HepG2 (cell line): Measurements from ENCODE around the gene CD300A. TPM values are rescaled to one million over a fixed set of nuclear protein-coding genes. Genes with fewer than 3 reads are reported as not detected.

Experiments
- CAMTA2 ChIP-seq: sonication (generic); formaldehyde crosslinking; IDR thresholded peaks from 2 replicates; pipeline ENCODE4 v1.4.0; 2020; ENCODE audit warnings: mild to moderate bottlenecking, missing genetic modification reagents, borderline replicate concordance
- ELK4 ChIP-seq: sonication (generic); formaldehyde crosslinking; IDR thresholded peaks from 2 replicates; pipeline ENCODE4 v1.9.0; 2021; ENCODE audit warnings: missing genetic modification reagents, borderline replicate concordance
- MEF2D ChIP-seq: sonication (generic); formaldehyde crosslinking; IDR thresholded peaks from 2 replicates; pipeline ENCODE4 v1.5.1; 2020; ENCODE audit warnings: mild to moderate bottlenecking, missing genetic modification reagents
- NCOA2 ChIP-seq: sonication (generic); formaldehyde crosslinking; IDR thresholded peaks from 2 replicates; pipeline ENCODE4 v1.8.0; 2022; ENCODE audit warnings: inconsistent platforms
- PITX1 ChIP-seq: sonication (generic); formaldehyde crosslinking; IDR thresholded peaks from 2 replicates; pipeline ENCODE4 v1.5.1; 2020; ENCODE audit warnings: mild to moderate bottlenecking, missing genetic modification reagents
- REL ChIP-seq: sonication (generic); formaldehyde crosslinking; conservative IDR thresholded peaks from 2 replicates; pipeline ENCODE4 v1.8.0; 2022; ENCODE audit warnings: mild to moderate bottlenecking, missing genetic modification reagents, moderate library complexity
- SMARCC2 ChIP-seq: fragments of 450-650 bp; IDR thresholded peaks from 2 replicates; pipeline ENCODE4 v1.6.1; 2017; ENCODE audit warnings: antibody characterized with exemption, mild to moderate bottlenecking
- ZBTB4 ChIP-seq: sonication (generic); formaldehyde crosslinking; IDR thresholded peaks from 2 replicates; pipeline ENCODE4 v1.4.0; 2020; ENCODE audit warnings: missing genetic modification reagents, mild to moderate bottlenecking, borderline replicate concordance
- ZNF562 ChIP-seq: sonication (generic); formaldehyde crosslinking; IDR thresholded peaks from 2 replicates; pipeline ENCODE4 v1.8.0; 2022; ENCODE audit warnings: missing genetic modification reagents, borderline replicate concordance
- ZNF597 ChIP-seq: sonication (generic); formaldehyde crosslinking; IDR thresholded peaks from 2 replicates; pipeline ENCODE4 v1.5.0; 2020; ENCODE audit warnings: missing genetic modification reagents
- polyA plus RNA-seq, 8 experiments: library from polyadenylated mRNA; depleted of rRNA in 3 of 8; stranded (reverse) in 7 of 8; unstranded in 1 of 8; fragments of >200 nt; fragmentation: Illumina TruSeq in 4 of 8; extraction: Trizol in 4 of 8; gene quantifications; 2 replicates each; pipeline versions ENCODE4 v1.2.1 to v1.2.3, GENCODE V29; 2011 to 2016; ENCODE audit warnings: low read depth in 4 of 8, missing spikeins in 1 of 8, mixed read lengths in 1 of 8; ENCODE audit not compliant: insufficient read depth in 1 of 8
- total RNA-seq, 5 experiments: library from RNA; depleted of rRNA; stranded (reverse); fragments of >200 nt; fragmentation: Illumina TruSeq; extraction: Trizol; gene quantifications; 2 replicates each; pipeline ENCODE4 v1.2.3, GENCODE V29; 2016; ENCODE audit warnings: low read depth in 1 of 5
- TF ChIP-seq, protein P1 (sequence below): IDR thresholded peaks from 2 replicates; pipeline ENCODE4 v1.6.1; 2016; ENCODE audit warnings: low read depth, missing genetic modification reagents, missing compliant biosample characterization
- TF ChIP-seq, protein P2 (sequence below): sonication (generic); formaldehyde crosslinking; IDR thresholded peaks from 2 replicates; pipeline ENCODE4 v1.5.0; 2020; ENCODE audit warnings: mild to moderate bottlenecking, missing genetic modification reagents
- TF ChIP-seq, protein P3 (sequence below): IDR thresholded peaks from 2 replicates; pipeline ENCODE4 v1.6.1; 2016; ENCODE audit warnings: missing compliant biosample characterization, missing genetic modification reagents, borderline replicate concordance

The CD300A gene
- total and polyA plus RNA-seq, 2 of the 13 experiments (the other 11 are each of a cell fraction or from before 2014, with no cell fraction given) = not detected

DNA sequence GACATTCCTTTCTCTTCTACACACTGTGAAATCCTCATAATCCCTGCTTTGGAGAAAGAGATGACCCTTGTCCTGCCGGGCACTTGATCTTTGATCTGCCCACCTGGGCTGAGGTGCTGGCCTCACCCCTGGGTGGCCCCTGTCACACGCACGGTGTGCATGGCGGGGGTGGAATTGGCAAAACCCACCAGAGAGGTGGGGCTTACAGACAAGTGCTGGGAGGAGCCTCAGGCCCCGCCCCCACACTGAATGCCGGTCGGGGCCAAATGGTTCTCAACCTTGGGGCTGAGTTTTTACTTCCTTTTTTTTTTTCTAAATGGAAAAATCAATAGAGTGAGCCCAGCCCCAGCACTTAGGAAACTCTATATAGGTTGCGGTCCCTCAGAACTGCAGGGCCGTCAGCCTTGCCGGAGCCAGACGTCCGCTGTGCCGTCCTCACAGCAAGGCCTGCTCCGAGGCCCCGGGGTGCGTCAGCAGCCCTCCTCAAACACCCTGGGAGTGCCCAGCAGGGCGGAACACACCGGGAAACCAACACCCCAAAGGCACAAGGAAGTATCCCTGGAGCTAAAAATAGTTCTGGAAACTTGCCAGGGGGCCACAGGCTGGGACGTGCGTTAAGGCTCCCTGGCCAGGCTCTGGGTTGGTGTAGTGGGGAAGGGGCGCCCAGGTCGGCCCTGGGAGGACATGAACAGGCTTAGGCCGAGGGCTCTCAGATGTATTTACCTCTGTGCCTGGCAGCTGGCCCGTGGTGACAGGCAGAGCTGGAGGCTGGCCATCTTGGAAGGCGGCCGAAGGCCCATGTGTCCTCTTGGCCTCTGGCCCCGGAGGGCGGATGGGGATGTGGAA, 23.5 kb upstream of the CD300A start (continued):
- TF ChIP-seq ELK4 (0 out of 2 replicates have a peak, but pooled peaks have one; percentile 55), PITX1 (peak; percentile 98), REL (CRISPR knock-in tag) (no peak), ZNF562 (CRISPR knock-in tag) (no peak), CAMTA2 (CRISPR knock-in tag) (no peak), ZBTB4 (CRISPR knock-in tag) (peak; percentile 88; the same call in 1 of the 2 replicates), ZNF597 (CRISPR knock-in tag) (no peak), MEF2D (peak; percentile 99), NCOA2 (CRISPR knock-in tag) (peak; percentile 89), SMARCC2 (no peak)
- TF ChIP-seq, protein P1, sequence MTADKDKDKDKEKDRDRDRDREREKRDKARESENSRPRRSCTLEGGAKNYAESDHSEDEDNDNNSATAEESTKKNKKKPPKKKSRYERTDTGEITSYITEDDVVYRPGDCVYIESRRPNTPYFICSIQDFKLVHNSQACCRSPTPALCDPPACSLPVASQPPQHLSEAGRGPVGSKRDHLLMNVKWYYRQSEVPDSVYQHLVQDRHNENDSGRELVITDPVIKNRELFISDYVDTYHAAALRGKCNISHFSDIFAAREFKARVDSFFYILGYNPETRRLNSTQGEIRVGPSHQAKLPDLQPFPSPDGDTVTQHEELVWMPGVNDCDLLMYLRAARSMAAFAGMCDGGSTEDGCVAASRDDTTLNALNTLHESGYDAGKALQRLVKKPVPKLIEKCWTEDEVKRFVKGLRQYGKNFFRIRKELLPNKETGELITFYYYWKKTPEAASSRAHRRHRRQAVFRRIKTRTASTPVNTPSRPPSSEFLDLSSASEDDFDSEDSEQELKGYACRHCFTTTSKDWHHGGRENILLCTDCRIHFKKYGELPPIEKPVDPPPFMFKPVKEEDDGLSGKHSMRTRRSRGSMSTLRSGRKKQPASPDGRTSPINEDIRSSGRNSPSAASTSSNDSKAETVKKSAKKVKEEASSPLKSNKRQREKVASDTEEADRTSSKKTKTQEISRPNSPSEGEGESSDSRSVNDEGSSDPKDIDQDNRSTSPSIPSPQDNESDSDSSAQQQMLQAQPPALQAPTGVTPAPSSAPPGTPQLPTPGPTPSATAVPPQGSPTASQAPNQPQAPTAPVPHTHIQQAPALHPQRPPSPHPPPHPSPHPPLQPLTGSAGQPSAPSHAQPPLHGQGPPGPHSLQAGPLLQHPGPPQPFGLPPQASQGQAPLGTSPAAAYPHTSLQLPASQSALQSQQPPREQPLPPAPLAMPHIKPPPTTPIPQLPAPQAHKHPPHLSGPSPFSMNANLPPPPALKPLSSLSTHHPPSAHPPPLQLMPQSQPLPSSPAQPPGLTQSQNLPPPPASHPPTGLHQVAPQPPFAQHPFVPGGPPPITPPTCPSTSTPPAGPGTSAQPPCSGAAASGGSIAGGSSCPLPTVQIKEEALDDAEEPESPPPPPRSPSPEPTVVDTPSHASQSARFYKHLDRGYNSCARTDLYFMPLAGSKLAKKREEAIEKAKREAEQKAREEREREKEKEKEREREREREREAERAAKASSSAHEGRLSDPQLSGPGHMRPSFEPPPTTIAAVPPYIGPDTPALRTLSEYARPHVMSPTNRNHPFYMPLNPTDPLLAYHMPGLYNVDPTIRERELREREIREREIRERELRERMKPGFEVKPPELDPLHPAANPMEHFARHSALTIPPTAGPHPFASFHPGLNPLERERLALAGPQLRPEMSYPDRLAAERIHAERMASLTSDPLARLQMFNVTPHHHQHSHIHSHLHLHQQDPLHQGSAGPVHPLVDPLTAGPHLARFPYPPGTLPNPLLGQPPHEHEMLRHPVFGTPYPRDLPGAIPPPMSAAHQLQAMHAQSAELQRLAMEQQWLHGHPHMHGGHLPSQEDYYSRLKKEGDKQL (CRISPR knock-in tag) = peak; percentile 77
- TF ChIP-seq, protein P2, sequence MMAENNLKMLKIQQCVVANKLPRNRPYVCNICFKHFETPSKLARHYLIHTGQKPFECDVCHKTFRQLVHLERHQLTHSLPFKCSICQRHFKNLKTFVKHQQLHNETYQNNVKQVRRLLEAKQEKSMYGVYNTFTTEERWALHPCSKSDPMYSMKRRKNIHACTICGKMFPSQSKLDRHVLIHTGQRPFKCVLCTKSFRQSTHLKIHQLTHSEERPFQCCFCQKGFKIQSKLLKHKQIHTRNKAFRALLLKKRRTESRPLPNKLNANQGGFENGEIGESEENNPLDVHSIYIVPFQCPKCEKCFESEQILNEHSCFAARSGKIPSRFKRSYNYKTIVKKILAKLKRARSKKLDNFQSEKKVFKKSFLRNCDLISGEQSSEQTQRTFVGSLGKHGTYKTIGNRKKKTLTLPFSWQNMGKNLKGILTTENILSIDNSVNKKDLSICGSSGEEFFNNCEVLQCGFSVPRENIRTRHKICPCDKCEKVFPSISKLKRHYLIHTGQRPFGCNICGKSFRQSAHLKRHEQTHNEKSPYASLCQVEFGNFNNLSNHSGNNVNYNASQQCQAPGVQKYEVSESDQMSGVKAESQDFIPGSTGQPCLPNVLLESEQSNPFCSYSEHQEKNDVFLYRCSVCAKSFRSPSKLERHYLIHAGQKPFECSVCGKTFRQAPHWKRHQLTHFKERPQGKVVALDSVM (CRISPR knock-in tag) = no peak
- TF ChIP-seq, protein P3, sequence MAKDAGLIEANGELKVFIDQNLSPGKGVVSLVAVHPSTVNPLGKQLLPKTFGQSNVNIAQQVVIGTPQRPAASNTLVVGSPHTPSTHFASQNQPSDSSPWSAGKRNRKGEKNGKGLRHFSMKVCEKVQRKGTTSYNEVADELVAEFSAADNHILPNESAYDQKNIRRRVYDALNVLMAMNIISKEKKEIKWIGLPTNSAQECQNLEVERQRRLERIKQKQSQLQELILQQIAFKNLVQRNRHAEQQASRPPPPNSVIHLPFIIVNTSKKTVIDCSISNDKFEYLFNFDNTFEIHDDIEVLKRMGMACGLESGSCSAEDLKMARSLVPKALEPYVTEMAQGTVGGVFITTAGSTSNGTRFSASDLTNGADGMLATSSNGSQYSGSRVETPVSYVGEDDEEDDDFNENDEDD (CRISPR knock-in tag) = peak; percentile 24; the same call in 1 of the 2 replicates
